GM21528 (cell line): Measurements from ENCODE around the gene CREB3L2.
"Not testable (repeated sequence)": the region's sequence is repeated elsewhere in the genome, so short reads cannot be mapped to it uniquely, and the experiment has no call there.

Source experiments
- ATAC-seq: cut with Tn5 transposase; IDR thresholded peaks from one replicate; pipeline ENCODE4 v1.9.1; 2021; ENCODE audit warnings: mild to moderate bottlenecking, moderate library complexity; ENCODE audit not compliant: unreplicated experiment, low FRiP score

The CREB3L2 gene

GRCh38 chr7:137850571-137850970 is 151.3 kb downstream of the CREB3L2 start:
- no peak for ATAC-seq

- ATAC-seq, result no peak
Measured at GRCh38 chr7:137848095-137848494, 153.8 kb downstream of the CREB3L2 start.

- peak; percentile 32 for ATAC-seq
Measured at GRCh38 chr7:137847568-137848050, 154.3 kb downstream of the CREB3L2 start.

GRCh38 chr7:137846827-137847567 is 154.9 kb downstream of the CREB3L2 start, which contains the start of gene DGKI:
Gene DGKI (minus strand): TSS chr7:137846974.
- ATAC-seq, result peak; percentile 42

- ATAC-seq, result peak; percentile 38
Measured at GRCh38 chr7:137846549-137846826, 155.4 kb downstream of the CREB3L2 start.

GRCh38 chr7:137844677-137845425 is 157.0 kb downstream of the CREB3L2 start:
- ATAC-seq, result no peak

- ATAC-seq, result no peak
Measured at GRCh38 chr7:137839903-137840779, 161.7 kb downstream of the CREB3L2 start.

GRCh38 chr7:137838706-137839315 is 163.1 kb downstream of the CREB3L2 start:
- no peak for ATAC-seq

- ATAC-seq, result no peak
Measured at GRCh38 chr7:137836541-137836940, 165.3 kb downstream of the CREB3L2 start.

- no peak for ATAC-seq
Measured at GRCh38 chr7:137836113-137836509, 165.8 kb downstream of the CREB3L2 start.

- ATAC-seq, result no peak
Measured at GRCh38 chr7:137835486-137836112, 166.3 kb downstream of the CREB3L2 start.

- ATAC-seq, result no peak
Measured at GRCh38 chr7:137834552-137834951, 167.3 kb downstream of the CREB3L2 start.

GRCh38 chr7:137832990-137833389 is 168.9 kb downstream of the CREB3L2 start:
- ATAC-seq, result not testable (repeated sequence)

GRCh38 chr7:137832382-137832781 is 169.5 kb downstream of the CREB3L2 start:
- ATAC-seq, result no peak

GRCh38 chr7:137831555-137831954 is 170.3 kb downstream of the CREB3L2 start:
- not testable (repeated sequence) for ATAC-seq

GRCh38 chr7:137829337-137829992 is 172.4 kb downstream of the CREB3L2 start:
- no peak for ATAC-seq

- no peak for ATAC-seq
Measured at GRCh38 chr7:137828456-137828855, 173.4 kb downstream of the CREB3L2 start.

GRCh38 chr7:137825489-137825888 is 176.4 kb downstream of the CREB3L2 start:
- no peak for ATAC-seq
